HT1080 (cell line): ENCODE results near the gene RWDD3. TPM values are rescaled to one million over a fixed set of nuclear protein-coding genes. Genes with fewer than 3 reads are reported as not detected.

Experiments used
- DNase-seq: peaks from one replicate; pipeline ENCODE4 v3.0.0-alpha.2; 2015; ENCODE audit warnings: low read depth
- total RNA-seq: library from RNA; depleted of rRNA; stranded (reverse); fragments of >200 nt; shearing (Covaris generic); gene quantifications from 2 replicates; pipeline ENCODE4 v1.2.3, GENCODE V29; 2014; rRNA removed

Gene RWDD3
- total RNA-seq, 1 experiment from 2014 or later, result 14.1 TPM

DNA sequence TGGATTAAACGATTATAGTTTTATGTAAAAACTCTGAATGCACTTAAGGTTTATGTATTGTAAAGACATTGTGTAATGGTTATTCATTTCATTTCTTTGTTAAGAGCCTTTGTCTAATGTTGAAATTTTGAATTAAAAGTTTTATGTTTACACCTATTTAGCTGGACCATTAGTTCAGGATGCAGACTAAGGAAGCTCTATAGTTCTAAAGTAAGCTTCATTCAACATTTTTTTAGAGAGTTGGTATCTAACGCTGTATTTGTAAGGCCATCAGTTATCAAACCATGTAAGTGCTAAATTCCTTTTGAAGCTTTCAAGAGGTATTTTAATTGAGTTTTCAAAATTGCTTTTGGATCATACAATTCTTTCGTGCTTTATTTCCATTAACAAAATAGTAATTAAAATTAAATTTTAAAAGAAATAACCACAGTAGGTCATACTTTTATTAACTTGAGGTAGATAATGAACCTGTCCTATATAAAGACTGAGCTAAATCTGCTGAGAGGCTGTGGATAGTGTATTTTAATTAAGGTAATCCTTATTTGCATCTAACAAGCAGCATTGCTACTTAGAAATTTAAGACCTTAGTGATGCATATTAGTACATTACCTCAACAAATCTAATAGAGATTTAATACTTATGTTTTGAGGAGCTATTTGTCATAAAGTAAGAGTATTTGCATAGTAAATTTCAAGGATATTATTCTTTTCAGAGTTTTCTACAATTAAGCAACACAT is 47.9 kb downstream of the RWDD3 start:
- no peak for DNase-seq

DNA sequence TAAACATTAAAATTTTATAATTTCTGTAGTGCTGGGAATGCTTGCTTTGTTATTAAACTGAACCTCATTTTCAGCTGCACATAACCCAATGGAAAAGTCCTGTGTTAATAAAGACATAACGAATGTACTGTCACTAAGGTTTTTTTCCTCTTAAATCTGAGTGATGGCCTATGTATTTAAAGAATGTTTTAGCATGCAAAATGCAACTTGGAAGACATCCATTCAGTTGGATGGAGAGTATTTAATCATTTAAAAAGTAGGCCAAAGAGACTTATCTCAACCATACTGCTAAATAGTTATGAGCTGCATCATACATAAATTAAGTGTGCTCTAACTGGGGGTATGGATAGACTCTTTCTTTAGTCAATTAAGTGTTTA is 48.5 kb downstream of the RWDD3 start:
- DNase-seq, result no peak

DNA sequence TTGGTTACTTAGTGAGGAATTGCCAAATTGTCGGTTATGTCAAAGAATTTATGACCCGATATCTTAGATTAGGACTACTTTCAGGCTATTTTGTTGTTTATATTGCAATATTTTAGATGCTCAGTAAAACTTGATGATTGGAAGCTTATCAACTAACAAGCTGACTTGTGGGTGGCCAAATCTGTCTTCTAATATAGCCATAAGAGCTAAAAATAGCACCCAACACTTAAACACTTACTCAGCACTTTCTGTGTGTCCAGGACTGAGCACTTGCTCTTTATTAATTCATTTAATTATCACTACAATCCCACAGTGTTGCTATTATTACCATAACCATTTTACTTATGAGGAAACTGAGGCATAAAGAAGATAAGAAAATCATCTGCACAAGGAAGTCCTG is 50.4 kb downstream of the RWDD3 start:
- no peak for DNase-seq

DNA sequence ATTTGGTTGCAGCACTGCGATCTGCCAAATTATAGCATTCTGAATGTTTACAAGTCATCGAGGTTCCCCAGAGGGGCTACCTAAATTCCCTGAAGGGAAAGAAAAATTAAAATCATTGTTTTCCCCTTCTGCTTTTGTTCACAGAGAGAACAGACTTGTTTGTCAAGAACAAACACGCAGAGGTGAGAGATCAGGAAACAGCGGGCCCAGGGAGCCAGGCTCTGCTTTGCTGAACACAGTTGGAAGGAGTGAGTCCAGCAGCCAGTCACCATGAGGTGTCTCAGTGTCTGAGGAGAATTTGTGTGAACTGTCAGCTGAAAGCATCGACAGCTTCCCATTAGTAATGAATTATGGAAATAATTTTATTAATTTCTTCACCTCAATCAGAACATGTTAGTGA is 52.5 kb downstream of the RWDD3 start:
- DNase-seq, result no peak

DNA sequence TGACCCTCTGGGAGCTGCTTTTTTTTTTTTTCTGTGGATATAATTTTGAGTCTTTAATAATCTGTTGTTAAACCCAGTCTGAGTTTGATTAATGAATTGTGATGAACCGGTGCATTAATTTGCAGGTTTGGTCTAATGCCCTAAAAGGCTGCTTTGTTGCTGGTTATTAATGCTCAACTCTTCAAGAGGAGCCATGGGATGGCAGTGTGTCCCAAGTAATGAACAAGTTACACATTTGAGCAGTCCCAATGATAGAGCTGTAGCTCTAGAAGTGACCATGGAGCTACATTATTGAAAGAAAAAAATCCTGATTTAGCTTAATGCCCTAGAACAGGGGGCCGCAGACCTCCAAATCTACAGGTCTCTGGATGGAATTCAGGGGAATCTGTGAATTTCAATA is 53.1 kb downstream of the RWDD3 start:
- DNase-seq, result no peak

DNA sequence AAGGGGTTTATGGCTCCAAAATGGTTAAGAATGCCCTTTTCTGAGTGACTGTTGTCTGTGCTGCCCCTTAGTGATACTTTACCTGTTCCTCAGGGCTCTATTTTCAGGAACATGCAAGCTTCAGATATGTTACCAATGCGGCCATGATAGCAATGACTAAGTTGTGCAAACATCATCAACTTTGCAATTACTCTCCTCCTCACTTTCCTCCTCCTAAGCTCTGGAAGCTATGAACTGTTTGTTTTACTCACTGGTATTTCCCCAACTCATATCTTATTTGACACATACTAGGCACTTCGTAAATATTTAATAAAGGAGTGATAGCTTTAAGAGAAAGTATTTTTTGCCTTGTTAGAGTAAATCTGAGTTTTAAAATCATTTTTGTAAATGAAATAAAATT is 53.8 kb downstream of the RWDD3 start:
- no peak for DNase-seq

Other genes starting within 250 kb of the RWDD3 start
- gene ALG14, start 161.3 kb upstream of the RWDD3 start, total RNA-seq, result 7.1 and 7.7 TPM in 2 replicates
- gene TLCD4, start 116.9 kb upstream of the RWDD3 start, total RNA-seq, result 1.5 and 2.0 TPM in 2 replicates